ENCODE results near the gene LIN7C. TPM values are rescaled to one million over a fixed set of nuclear protein-coding genes. Genes with fewer than 3 reads are reported as not detected.
"Not testable (repeated sequence)": the region's sequence is repeated elsewhere in the genome, so short reads cannot be mapped to it uniquely, and the experiment has no call there.

LIN7C gene
- total RNA-seq, 1 donor from 2014 or later: 23.6 TPM

GRCh38 chr11:27452147-27452546, 54.4 kb downstream of the LIN7C start:
- DNase-seq (ENCODE audit: extremely low read depth, low read depth, low spot score): no peak

- no peak for DNase-seq (ENCODE audit: extremely low read depth, low read depth, low spot score)
Observed at GRCh38 chr11:27451244-27451965, 55.2 kb downstream of the LIN7C start.

- not testable (repeated sequence) for DNase-seq (ENCODE audit: extremely low read depth, low read depth, low spot score)
Observed at GRCh38 chr11:27448184-27448540, 58.4 kb downstream of the LIN7C start.

- no peak for DNase-seq (ENCODE audit: extremely low read depth, low read depth, low spot score)
Observed at GRCh38 chr11:27447288-27448183, 59.0 kb downstream of the LIN7C start.

- no peak for DNase-seq (ENCODE audit: extremely low read depth, low read depth, low spot score)
Observed at GRCh38 chr11:27445625-27446024, 60.9 kb downstream of the LIN7C start.

GRCh38 chr11:27444801-27445215, 61.8 kb downstream of the LIN7C start:
- no peak for DNase-seq (ENCODE audit: extremely low read depth, low read depth, low spot score)

Other genes with a start within 250 kb of the LIN7C start
- gene CCDC34, start 143.6 kb downstream of the LIN7C start, total RNA-seq: 3.4 and 6.8 TPM in 2 replicates
- 16.7 and 17.6 TPM in 2 replicates for gene LGR4, start 34.0 kb downstream of the LIN7C start, total RNA-seq
- gene BDNF, start 193.7 kb upstream of the LIN7C start, total RNA-seq: 1.6 and 4.7 TPM in 2 replicates

All from glomerular endothelial cell (primary cell).